Measurements from ENCODE around the gene NKTR.

NKTR gene

GRCh38 chr3:42651248-42652091, 51.0 kb downstream of the NKTR start:
- no peak for DNase-seq

DNA sequence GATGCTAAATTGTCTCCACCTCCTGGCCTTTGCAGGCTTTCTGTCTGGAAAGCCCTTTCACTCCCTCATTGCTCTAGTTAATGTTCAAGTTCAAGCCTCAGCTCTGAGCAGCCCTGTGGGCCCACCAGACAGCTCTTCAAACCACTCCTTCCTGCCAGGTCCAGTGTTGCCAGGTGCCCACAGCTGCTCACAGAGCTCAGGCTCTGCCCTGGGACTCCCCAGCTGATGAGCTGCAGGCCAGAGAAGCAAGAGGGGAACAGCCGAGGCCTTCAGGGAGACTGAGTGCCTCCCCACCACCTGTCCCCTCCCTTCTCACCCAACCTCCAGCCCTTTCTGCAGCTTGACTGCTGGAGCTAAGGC, 51.7 kb downstream of the NKTR start:
- DNase-seq = no peak

DNA sequence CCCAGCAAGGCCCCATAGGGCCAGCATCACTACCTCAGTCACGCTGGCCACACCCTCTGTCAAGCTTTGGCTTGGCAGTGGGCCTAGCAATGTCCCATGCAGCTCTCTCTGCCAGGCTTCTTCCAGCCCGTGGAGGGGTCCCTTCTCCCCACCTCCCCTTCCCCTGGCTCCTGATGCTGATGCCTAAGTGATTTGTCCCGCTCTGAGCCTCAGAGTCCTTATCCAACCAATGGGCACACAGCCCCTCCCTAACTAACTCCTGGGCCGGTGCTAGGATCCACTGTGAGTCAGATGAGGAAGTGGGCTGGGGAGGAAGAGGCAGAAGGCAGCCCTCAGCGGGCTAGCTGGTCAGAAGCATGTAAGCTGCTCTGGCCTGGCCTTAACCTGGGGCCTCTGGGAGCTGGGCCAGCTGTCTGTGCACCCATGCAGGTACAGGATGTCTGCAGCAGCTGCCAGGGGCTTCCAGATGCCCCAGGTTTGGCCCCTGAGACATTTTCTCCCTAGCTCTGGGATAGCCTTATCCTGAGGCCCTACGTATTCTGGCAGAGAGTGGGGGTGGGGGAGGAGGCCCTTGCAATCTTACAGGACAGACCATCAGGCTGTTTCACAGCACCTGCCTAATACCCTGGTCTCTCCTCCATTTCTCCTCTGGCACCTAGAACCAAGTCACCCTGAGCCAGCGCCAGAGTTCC, 52.3 kb downstream of the NKTR start:
- DNase-seq = no peak

GRCh38 chr3:42653303-42653559, 52.7 kb downstream of the NKTR start:
- no peak for DNase-seq

DNA sequence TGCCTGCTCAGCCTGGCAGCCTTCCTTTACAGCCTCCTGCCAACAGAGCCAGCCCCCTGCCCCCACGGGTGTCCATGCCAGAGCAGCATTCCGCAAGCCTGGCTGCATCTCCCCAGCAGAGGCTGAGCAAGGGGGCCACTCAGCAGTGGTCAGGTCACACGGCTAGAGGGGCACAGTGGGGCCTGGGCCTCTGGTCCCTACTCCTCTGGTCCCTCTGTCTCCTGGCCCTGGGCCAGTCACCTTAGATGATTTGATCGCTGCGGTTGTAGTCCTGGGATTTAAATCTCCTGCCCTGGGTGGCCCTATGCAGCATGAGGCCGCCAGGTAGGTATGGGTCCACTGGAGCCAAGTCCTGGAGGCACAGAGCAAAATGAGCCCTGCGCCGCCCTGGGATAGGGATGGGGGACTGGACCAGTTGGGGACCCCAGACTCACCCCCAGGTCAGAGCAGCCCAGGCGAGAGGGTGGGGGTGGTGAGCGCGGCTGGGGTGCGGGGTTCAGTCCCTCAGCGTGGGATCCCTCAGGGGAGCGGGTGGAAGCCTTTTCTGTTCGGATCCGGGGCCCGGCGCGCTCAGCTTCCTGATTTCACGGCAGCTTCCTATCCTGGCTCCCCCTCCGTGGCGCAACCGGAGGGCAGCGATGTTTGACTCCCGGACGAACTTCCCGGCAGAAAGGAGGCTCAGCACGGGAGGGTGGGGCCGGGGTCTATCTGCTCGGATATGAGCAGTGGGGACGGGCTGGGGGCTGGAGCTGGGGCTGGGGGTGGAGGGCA, 53.3 kb downstream of the NKTR start, which contains the start of gene ZBTB47:
Gene ZBTB47, plus strand, starts transcription at position 138 of the 771 bp plus-strand sequence. CDS start 4,659 bp downstream, outside the sequence.
- no peak for DNase-seq

DNA sequence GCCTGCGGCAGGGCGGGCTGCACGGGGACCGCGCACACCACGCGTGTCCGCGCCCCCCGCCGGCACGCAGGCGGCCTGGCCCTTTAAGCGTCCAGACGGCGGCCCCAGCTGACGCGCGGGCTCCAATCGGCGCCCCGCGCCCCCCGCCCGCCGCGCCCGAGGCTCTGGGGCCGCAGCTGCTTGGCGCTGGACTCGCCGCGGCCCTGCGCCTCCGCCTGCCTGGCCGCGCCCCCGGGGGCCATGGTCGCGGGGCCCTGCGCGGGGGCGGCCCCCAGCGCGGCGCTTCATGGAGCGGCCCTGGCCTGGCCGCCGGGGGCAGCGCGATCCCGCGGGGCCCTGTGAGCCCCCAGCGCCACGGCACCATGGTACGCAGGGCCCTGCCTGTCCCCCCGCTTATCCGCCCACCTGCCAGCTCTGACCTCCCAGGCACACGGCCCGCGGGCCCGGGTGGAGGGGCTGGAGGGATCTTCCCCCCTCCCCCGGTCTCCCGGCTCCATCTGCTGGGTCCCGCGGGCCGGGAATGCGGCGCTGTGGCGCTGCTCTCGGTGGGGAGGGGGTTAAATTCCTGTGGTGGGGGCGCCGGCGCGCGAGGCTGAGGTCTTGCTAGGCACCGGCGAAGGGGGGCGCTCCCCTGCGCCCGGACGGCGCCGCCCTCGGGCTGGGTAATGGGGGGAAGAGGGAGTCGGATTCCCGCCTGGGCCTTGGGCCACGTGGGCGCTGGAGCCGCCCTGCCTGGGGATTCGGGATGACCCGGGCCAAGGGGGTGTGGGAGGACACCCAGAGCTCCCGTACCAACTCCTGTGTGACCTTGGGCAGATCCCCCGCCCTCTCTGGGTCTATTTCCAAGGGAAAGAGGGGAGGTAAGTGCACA, 54.1 kb downstream of the NKTR start:
- no peak for DNase-seq

GRCh38 chr3:42655331-42655888, 54.9 kb downstream of the NKTR start:
- DNase-seq = no peak

DNA sequence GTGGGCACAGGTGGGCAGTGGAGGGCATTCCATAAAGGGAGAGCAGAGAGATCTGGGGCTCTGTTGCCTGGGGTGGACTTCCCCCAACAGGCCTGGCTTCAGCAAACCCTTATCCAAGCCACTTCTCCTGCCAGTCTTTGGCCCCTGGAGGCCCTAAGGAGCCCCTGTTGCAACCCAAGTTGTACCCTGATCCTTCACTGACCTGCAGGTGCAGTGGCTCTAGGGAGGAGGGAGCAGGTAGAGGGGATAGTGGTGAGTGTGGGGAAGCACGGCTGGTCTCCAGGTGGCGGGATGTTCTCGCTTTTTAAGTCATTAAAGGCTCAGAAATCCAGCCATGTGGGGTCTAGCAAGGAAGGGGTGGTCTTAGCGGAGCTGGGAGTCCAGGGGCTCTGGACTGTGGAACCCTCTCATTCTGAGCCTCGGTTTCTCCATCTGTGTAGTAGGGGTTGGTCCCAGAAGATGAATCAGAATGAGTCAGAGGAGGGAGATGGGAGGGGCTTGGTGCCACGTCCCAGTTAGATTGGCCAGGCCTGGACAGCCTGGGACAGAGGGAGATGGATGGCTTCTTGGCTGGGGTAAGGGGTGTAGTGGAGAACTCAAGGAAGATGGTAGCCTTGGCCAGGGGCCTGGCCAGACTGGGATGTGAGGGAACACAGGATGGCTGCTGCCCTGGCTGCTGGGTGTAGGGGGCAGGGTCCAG, 55.6 kb downstream of the NKTR start:
- no peak for DNase-seq

GRCh38 chr3:42656680-42657610, 56.5 kb downstream of the NKTR start:
- DNase-seq = no peak

GRCh38 chr3:42657675-42658074, 57.2 kb downstream of the NKTR start:
- no peak for DNase-seq

- DNase-seq = no peak
Measured at GRCh38 chr3:42658091-42658770, 57.7 kb downstream of the NKTR start.

DNA sequence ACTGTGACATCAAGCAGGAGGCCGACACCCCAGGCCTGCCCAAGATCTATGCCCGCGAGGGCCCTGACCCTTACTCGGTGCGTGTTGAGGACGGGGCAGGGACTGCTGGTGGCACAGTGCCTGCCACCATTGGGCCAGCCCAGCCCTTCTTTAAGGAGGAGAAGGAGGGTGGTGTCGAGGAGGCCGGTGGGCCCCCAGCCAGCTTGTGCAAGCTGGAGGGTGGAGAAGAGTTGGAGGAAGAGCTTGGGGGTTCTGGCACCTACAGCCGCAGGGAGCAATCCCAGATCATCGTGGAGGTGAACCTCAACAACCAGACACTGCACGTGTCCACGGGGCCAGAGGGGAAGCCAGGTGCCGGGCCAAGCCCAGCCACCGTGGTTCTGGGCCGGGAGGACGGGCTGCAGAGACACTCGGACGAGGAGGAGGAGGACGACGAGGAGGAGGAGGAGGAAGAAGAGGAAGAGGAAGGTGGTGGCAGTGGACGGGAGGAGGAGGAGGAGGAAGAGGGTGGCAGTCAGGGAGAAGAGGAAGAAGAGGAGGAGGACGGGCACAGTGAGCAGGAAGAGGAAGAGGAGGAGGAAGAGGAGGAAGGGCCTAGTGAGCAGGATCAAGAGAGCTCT, 58.4 kb downstream of the NKTR start:
- DNase-seq = no peak

DNA sequence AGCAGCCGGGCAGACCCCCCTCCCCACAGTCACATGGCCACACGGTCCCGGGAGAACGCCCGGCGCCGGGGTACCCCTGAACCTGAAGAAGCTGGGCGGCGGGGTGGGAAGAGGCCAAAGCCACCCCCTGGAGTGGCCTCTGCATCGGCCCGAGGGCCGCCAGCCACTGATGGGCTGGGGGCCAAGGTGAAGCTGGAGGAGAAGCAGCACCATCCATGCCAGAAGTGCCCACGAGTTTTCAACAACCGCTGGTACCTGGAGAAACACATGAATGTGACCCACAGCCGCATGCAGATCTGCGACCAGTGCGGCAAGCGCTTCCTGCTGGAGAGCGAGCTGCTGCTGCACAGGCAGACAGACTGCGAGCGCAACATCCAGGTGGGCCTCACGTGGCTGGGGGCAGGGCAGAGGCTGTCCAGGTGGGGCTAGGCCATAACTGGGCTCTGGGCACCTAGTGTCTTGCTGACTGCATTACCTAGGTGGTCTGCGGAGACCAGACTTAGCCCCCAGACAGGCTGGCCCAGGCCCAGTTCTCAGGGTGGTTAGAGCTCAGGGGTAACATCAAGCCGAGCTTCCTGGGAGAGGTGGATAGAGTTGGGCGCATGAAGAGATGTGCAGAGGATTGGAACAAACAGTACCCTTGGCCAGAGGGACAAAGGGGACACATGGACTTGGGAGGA, 59.1 kb downstream of the NKTR start:
- no peak for DNase-seq

DNA sequence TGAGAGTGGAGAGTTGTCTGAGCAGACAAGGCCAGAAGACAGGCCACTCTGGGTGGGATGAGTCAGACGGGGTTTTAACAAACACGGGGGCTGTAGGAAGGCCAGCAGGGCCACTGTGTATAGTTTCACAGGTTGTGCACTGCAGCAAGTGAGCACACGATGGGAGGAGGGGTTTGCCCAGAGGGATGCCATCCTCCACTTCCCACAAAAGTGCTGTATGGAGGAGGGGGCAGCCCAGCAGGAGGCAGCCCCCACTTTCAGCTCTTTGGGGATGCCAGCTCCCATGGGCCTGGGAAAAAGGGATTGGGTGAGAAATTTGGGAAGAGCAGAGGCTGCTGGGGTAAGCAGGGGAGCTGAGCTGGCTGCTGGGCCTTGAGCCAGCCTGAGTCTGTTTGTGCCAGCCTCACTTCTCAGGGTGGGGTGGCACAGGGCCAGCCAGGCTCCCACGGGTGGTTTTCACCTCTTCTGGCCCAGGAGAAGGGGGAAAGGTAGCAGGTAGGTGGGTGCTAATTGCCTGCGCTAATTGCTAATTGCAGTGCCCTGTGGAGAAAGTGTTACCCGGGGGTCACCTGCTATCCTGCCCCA, 59.7 kb downstream of the NKTR start:
- DNase-seq = no peak

GRCh38 chr3:42660898-42661297, 60.4 kb downstream of the NKTR start:
- no peak for DNase-seq

DNA sequence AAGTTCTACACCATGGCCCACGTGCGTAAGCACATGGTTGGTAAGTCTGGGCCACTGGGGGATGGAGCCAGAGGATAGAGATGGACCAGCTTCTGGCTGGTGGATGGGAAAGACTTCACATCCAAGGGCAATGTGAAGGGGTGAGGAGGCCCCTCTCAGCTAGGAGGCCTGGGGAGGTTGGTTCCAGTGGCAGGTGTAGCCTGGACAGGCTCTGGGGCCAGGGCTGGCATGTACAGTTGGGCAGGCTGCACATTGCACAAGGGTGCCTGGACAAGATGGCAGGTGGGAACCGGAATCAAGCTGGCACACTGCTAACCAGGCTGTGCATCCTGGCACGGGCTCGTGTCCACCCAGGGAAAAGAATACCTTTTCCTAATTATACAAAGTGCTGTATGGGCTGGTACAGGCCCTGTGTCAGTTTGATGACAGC, 61.1 kb downstream of the NKTR start:
- DNase-seq = no peak

GRCh38 chr3:42662037-42662812, 61.7 kb downstream of the NKTR start:
- DNase-seq = no peak
